Measurements from ENCODE around the gene NEXN. TPM values are rescaled to one million over a fixed set of nuclear protein-coding genes. Genes with fewer than 3 reads are reported as not detected.
A peak's percentile ranks its signal among the peaks of the same experiment; 100 is the strongest.
"Not testable (repeated sequence)": the region's sequence is repeated elsewhere in the genome, so short reads cannot be mapped to it uniquely, and the experiment has no call there.

Gene NEXN
- total RNA-seq, 1 donor from 2014 or later = under 0.01 TPM

DNA sequence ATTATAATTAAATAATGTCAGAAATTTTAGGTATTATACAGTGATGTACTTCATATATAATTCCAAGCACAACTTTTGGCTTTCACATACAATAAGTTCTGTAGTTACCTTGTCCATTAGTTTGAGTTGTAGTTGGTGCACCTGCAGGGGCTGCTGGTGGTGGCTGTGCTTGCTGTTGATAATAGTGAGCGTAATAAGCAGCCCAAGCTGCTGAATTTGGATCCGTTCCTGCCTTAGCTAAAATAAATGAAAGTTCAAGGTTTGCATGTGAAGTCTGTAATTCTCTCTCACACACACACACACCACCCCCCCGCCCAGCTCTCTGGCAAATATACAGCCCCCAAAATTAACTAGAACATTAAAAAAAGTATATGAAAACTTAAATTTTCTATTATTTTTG lies 68.0 kb downstream of the NEXN start:
- no peak for FAIRE-seq
- no peak for DNase-seq (ENCODE audit: low spot score in 2 of 2)

DNA sequence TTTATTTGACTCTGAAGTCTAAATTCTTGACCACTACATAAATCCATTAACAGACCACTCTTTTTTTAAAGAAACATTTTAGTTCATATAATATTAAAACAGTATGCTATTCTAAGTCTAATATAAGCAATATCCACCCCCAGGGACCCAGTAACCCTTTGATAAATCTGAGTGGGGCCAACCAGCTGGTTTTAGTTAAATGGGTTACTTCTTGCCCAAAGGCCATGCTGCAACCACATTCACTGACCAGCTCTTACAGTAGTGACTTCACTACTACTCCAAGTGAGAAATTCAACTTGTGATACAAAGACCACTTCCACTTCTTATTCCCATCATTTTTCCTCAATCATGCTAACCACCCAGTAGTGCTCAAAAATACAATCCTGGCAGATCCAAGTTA lies 70.0 kb downstream of the NEXN start:
- DNase-seq (ENCODE audit: low spot score in 2 of 2) (no peak), FAIRE-seq (no peak)

DNA sequence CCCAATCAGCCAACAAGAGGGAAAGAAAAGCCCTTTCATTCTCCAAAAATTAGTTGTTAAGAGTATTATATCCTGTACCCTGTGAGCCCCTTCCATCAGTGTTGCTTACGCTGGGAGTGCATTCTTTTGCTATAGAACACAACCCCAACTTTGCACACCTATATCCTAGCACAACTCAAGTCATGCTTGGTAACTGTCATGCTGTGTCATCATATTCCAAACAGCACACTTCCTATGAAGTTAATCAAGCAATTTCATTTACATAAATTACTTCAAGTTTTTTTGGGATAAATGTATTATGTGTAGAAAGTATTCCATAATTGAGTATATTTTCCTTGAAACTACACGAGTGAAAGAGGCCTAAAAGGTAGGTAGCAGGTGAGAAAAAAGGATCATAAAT lies 70.4 kb downstream of the NEXN start:
- DNase-seq (ENCODE audit: low spot score in 2 of 2) (no peak), FAIRE-seq (no peak)

DNA sequence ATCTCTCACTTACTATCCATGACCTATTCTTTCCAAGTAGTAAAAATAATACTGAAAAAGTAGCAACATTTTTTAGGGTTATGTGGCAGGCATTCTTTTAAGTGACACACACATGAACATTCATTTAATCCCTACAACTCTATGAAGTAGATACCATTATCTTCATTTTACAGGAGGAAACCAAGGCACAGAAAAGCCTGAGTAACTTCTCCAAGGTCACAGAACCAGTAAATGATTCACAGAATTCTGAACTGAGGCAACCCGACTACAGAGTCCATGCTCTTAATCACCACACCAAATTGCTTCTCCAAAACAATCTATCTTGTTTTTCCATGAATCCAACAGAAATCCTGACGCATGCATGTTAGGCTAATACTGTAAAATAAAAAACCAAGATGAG lies 73.0 kb downstream of the NEXN start:
- no peak for DNase-seq (ENCODE audit: low spot score in 2 of 2)
- no peak for FAIRE-seq

DNA sequence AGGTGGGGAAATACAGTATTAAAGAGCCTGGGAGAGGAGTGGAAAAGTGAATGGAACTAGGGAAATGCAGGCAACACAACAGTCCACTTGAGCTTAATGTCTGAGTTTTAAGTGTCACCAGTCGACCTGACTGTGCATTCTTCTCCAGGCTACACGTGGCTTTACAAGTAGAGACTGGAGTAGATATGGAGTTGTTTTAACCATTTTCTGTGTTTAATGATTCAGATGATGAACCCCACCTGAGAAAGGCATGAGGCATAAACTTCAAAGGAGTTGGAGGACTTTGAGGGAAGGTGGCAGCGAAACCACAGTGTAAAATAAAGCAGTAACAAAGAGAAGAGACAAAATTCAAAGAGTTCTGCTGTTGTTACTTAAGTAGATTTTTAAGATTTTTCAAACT lies 77.9 kb downstream of the NEXN start:
- DNase-seq (ENCODE audit: low spot score in 2 of 2) (no peak), FAIRE-seq (no peak)

DNA sequence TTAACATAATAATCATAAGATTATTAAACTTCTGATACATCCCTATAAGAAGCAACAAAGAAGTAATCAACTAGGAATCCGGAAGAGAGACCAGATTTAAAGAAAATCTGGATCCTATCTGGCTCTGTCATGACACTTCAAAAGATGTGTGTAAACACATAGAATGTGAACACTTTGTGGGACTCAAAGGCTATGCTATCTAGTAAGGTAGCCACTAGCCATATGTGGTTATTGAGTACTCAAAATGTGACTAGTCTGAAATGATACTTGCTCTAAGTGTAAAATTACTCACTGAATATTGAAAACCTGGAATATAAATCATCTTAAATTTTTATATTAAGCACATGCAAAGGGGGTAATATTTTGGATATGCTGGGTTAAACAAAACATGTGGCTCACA lies 81.8 kb downstream of the NEXN start:
- DNase-seq (ENCODE audit: low spot score in 2 of 2) = no peak
- FAIRE-seq = no peak

DNA sequence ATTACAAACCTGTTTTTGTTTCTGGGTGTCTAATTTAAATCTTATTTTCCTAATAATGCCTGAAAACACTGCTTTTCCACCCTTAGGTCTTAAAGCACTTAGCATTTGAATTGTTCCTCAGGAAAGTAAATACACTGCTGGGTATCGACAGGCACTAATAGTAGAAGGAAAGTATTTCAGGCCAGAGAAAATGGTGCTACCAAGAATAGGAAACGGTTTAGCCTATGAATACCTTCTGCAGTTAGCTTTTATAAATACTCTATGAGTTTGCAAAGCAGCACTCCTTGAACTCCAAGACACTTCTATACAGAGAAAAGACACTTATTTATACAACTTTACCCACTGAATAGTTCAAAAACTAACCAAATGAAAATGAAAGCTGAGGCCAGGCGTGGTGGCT lies 83.7 kb downstream of the NEXN start:
- DNase-seq (ENCODE audit: low spot score in 2 of 2) (no peak), FAIRE-seq (no peak)

DNA sequence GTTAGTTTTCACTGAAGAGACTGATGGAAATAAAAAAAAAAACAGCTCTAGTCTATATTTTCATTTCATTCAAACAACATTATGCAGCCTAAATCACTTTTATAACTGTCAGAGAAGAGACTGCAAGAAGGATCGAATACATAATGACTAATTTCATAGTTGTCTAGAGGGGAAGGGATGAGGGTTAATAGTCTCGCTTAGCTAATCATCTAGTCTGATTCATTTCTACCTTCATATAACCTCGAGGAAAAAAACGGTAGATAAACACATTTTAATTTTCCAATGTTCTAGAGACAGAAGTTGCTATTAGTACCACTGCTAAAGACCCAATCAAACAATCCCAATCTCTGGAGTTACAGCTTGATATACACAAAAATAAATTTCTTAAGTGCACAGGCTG lies 87.0 kb downstream of the NEXN start:
- FAIRE-seq (no peak), DNase-seq (ENCODE audit: low spot score in 2 of 2) (no peak)

DNA sequence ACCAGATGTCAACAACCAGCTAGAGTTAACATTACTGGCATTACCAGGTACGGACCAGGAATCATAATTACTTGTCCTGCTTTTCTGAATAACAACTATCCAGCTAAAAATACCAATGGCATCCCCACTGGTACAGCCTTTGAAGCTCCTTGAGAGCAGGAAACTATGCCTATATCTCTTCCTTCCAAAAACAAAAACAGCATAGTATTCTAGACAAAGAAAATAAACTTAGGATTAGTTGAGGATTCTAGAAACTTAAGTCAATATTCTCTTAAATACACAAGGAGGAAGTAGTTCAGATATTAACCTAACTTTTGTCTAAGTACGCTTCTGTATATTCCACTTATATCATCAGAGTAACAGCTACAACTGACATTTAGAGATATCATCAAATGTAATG lies 87.5 kb downstream of the NEXN start:
- no peak for FAIRE-seq
- DNase-seq (ENCODE audit: low spot score in 2 of 2) = no peak

DNA sequence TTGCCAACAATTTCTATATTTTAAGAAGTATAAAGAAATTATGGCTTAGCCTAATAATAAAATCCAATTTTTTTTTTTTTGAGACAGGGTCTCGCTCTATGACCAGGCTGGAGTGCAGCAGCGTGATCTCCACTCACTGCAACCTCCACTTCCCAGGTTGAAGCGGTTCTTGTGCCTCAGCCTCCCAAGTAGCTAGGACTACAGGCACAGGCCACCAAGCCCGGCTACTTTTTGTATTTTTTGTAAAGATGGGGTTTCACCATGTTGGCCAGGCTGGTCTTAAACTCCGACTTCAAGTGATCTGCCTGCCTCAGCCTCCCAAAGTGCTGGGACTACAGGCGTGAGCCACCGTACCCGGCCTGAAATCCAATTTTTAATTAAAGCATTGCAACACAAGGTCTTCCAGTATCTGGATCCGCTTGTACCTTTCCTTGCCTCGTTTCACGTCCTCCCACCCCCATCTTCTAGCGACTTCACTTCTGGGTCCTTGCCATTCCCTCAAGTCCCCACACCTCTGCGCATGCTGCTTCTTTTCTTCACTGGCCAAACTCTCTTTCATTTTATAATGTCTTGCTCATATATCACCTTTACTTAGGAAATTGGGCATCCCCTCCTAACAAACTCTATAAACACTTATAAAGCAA lies 88.1 kb downstream of the NEXN start:
- DNase-seq (ENCODE audit: low spot score in 2 of 2) = no peak
- no peak for FAIRE-seq

DNA sequence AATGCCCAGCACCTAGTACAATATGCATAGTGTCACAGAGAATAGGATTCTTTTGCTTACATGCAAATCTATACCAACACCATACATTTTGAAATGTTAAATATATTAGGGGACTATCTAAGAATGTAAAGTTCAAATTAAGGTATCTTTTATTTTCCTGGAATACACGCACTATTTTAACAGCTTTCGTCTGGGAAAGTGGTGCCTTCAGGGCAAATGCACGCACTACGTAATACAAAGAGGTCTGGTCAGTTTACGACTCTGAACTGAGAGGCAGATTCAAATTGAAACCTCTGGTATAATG lies 89.5 kb downstream of the NEXN start:
- FAIRE-seq (no peak), DNase-seq (ENCODE audit: low spot score in 2 of 2) (no peak)

DNA sequence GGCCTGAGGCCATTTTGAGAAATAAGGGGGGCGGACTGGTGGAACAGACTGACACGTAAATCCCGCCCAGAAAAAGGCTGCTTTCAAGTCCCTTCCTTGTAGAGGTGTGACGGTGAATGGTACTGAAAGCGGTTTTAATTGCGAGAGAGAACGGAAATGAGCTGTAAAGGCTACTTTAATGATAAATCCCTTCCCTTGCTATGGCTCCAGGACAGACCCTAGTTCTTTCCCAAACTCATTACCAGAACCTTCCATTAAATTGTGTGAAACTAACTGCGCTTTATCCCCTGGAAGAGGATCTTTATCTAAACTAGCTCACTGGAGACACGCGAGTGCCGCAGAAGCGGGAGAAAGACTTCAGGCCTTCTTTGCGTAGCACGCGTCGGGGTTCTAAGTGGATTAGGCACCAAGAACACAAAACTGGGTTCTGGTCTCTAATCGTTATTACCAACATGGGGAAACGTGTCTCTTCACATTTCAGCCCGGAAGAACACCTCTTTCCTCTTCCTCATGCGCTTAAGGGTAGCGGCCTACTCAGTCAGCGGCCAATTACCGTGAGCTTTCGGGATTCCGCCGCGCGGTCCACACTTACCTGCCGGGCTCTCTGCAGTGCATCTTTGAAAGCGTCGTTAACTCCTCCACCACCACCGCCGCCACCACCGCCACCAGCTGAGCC lies 90.0 kb downstream of the NEXN start:
- DNase-seq (ENCODE audit: low spot score in 2 of 2) (peak in 1 of 2 donors; percentile 16), FAIRE-seq (no peak)

DNA sequence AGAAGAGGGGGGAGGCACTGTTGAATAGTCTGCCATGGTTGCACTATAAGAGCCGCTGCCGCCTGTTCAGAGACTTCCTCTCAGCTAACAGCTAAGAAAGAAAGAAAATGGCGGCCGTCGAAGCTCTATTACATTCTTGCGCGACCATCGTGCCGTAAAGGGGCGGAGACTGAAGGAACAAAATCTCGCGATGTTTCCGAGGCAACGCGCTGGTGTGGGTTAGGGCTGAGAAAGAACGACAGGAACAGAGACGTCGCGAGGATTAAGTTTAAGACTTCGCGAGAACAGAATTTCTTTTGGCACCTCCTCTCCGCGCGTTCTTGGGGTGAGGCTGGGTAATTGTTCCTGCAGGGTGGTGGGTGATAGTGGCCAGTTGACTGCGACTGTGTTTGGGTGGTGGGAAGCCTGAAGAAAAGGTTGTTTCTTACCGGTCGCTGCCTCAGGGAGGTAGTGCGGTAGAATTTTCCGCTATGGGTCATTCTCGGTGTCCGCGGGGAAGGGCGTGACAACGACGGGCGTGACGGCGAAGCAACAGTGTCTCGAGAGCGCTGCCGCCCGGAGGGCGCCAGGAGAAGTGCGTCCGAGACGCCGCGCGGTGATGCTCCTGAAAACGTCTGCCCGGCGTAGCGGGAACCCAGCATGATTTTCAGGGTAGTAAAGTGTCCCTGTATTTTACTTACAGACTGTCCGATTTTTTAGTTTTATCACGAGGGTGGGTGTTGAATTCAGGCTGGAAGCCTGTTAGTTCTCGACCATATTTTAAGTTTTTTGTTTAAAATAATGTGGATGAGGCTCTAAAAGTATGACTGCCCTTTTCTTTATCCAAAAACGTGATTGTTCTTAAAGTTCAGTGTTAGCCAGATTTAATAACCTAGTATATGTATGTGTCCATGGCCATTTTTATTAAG lies 90.8 kb downstream of the NEXN start, which contains the start of gene FUBP1:
Gene FUBP1 (minus strand): TSS at position 104 of the 908 bp plus-strand sequence. CDS start 68 bp downstream, at position 36.
- DNase-seq (ENCODE audit: low spot score in 2 of 2) (peak; percentile 54 to 81), FAIRE-seq (no peak)

DNA sequence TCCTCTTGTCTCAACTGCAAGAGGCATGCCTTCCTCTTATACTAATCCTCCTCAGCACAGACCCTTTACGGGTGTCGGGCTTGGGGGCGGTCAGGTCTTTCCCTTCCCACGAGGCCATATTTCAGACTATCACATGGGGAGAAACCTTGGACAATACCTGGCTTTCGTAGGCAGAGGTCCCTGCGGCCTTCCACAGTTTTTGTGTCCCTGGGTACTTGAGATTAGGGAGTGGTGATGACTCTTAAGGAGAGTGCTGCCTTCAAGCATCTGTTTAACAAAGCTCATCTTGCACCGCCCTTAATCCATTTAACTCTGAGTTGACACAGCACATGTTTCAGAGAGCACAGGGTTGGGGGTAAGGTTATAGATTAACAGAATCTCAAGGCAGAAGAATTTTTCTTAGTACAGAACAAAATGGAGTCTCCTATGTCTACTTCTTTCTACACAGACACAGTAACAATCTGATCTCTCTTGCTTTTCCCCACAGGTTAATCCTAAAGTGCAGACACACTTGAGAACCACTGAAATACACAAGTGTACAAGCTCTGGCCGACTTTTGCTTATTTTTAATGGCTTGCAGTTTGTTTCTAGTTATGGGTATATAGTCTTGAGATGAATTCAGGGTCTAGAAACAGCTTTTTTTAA lies 95.0 kb downstream of the NEXN start:
- DNase-seq (ENCODE audit: low spot score in 2 of 2); FAIRE-seq: not testable (repeated sequence)

DNA sequence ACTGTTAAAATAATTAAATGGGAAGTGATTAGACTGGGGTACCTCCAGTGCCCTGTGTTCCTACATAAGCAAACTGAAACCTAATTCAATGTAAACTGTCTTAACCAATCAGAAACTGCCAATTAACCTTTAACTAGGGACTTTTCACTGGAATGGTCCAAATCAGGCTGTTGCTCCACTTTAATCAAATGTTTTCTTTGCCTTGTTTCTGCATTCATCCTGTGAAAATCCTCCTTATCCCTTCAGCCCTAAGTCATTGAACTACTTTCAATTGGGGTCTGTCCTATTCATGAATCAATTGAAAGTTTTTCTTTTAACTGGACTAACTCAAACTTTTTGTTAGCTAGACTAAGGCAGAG lies 95.6 kb downstream of the NEXN start:
- DNase-seq (ENCODE audit: low spot score in 2 of 2) (no peak), FAIRE-seq (no peak)

DNA sequence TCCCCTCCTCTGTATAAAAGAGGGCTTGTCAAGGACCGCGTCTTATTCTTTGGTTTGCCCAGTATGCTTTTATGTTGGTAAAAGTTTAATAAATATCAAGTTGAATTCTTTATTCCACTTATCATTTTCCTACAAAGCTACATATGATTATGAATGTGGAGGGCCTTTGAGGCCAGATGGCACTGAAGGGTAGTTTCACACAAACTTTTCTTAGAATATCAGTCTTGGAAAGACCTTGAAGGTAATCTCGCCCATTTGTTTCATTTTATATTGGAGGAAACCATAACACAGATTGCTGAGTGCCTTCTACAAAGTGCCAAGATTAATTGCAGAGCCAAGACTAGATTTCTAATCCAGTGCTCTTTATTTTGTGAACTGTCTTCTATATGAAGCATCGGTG lies 96.2 kb downstream of the NEXN start:
- DNase-seq (ENCODE audit: low spot score in 2 of 2) (no peak), FAIRE-seq (no peak)

DNA sequence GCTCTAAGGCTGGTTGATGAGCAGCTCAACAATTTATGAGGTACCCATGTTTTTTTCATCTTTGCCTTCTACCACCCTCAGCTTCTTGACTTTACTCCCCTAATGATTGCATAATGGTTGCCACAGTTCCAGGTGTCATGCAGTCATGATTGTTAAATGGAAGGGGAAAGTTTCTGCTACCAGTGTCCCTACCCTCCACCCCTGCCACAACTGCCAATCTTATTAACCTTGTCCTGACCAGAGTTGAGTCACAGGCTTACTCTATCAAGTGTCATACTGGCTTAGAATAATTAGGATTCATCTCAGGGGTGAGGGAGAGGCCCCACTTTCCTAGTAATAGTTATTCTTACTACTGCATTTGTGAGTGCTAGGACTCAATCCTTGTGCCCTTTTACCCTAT lies 98.4 kb downstream of the NEXN start:
- DNase-seq (ENCODE audit: low spot score in 2 of 2) = no peak
- FAIRE-seq = no peak

DNA sequence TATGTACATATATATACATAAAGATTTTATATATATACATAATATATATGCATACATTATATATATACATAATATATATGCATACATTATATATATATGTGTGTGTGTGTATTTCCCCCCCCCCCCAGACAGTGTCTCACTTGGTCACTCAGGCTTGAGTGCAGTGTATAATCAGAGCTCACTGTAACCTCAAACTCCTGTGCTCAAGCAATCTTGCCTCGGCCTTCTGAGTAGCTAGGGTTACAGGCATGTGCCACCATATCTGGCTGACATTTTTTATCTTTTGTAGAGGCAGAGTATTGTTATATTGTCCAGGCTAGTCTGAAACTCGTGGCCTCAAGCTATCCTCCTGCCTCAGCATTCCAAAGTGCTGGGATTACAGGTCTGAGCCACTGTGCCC lies 99.5 kb downstream of the NEXN start:
- DNase-seq (ENCODE audit: low spot score in 2 of 2) (no peak), FAIRE-seq (no peak)

DNA sequence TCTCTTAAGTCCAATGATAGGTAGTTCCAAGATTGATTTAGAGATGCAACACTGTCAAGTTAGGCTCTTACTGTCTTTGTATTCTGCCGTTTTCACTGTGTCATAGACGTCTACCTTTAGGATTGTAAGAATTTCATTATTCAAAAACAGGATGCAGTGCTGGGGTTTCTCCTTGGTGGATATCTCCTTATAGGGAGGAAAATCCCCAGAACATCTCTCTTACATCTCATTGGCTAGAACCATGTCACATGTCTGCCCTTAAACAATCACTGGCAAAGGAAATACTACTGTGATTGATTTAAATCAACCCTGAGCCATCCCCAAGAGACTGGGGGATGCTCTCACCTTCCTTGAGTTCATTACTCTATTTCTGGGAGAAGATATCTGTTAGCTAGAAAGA lies 101.3 kb downstream of the NEXN start:
- no peak for DNase-seq (ENCODE audit: low spot score in 2 of 2)
- FAIRE-seq = no peak

DNA sequence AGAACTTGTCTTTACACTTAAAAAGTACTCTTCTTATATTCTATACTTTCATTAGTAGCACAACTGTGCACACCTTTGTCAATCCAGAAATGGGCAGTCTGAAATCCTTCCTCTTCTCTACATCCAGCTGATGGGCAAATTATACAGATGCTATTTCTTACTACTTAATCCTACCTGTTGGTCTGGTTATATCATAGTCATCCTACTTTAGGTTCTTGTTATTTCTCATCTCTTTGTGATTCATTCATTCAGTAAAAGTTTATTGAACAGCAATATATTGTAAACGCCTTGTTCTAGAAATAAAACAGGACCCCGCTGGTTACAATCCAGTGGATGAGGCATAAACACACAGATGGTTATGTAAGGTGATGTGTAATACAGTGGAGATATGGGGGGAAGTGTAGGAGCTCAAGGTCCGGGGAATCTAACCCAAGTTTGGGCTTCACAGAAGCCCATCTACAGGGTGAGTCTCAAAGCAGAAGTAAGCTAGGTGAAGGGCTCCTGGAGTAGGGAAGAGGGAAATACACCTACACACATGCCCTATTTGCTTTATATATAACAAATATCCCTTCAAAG lies 102.3 kb downstream of the NEXN start:
- DNase-seq (ENCODE audit: low spot score in 2 of 2) = no peak
- no peak for FAIRE-seq

DNA sequence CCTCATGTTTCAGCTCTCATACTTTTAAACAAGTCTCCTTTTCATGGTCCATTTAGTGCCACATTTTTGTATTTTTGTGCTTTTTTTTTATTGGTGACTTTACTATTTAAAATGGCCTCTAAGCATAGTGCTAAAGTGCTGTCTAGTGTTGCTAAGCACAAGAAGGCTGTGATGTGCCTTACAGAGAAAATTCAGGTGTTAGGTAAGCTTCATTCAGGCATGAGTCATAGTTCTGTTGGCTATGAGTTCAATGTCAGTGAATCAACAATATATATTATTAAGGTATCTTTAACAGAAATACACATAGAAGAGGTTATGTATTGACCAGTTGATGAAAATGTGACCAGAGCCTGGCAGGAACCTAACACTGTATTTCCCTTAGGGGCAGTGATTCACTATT lies 103.2 kb downstream of the NEXN start:
- no peak for FAIRE-seq
- DNase-seq (ENCODE audit: low spot score in 2 of 2) = no peak
